HG03066 (cell line): ENCODE measurements around the gene TMBIM1.
"Not testable (repeated sequence)": the region's sequence is repeated elsewhere in the genome, so short reads cannot be mapped to it uniquely, and the experiment has no call there.

Source experiments
- ATAC-seq: cut with Tn5 transposase; IDR thresholded peaks from one replicate; pipeline ENCODE4 v1.9.1; 2021; ENCODE audit warnings: low read depth; ENCODE audit not compliant: unreplicated experiment

Gene TMBIM1

GRCh38 chr2:218274586-218274985 lies 17.7 kb downstream of the TMBIM1 start:
- no peak for ATAC-seq

- no peak for ATAC-seq
Measured at GRCh38 chr2:218273908-218274249, 18.4 kb downstream of the TMBIM1 start.

DNA sequence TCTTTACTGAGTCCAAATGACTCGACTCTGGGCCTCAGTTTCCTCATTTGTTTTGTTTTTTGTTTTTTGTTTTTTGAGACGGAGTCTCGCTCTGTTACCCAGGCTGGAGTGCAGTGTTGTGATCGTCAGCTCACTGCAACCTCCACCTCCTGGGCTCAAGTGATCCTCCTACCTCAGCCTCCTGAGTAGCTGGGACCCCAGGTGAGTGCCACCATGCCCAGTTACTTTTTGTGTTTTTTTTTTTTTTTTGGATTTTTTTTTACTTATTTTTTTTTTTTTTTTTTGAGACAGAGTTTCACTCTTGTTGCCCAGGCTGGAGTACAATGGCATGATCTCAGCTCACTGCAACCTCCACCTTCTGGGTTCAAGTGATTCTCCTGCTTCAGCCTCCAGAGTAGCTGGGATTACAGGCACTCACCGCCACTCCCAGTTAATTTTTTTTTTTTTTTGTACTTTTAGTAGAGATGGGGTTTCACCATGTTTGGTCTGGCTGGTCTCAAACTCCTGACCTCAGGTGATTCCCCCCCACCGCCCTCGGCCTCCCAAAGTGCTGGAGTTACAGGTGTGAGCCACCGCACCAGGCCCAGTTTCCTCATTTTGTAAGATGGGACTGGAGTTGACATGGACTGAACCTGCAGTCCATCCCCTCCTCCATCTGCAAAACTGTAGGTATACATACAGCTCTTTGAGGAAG lies 18.9 kb downstream of the TMBIM1 start:
- ATAC-seq: not testable (repeated sequence)

- no peak for ATAC-seq
Measured at GRCh38 chr2:218272531-218273212, 19.6 kb downstream of the TMBIM1 start.

- no peak for ATAC-seq
Measured at GRCh38 chr2:218271865-218272530, 20.3 kb downstream of the TMBIM1 start.

- ATAC-seq: no peak
Measured at GRCh38 chr2:218271487-218271797, 20.9 kb downstream of the TMBIM1 start.

DNA sequence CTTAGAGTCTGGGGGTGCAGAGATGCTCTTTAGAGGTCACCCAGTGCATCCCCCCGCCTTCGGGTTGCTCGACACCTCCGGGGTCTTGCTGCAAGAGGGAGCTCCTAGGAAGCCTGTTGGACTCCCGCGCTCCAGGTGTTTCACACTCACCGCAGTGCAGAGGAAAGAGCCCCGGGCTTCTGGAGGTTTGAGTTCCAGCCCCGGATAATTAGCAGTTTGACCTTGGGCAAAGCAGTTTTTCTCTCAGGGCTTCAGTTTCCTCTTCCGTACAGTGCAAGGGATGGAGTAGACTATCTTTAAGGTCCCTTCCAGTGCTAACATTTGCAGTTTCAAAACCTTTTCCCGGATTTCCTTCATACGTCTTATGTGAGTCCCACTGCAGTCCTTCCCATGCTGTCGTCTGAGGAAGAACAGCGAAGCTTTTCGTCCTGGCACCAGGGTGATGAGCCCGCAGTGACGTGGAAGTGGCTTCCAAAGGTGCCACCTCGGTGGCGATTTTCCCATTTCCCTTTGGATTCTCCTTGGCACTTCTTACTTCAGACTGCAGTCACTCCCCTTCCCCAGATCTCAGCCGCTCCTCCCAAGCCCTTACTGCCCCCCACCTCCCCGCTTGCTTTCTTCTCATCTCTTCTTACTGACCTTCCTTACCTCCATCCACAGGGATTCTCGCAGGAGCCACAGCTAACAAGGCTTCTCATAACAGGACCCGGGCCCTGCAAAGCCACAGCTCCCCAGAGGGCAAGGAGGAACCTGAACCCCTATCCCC lies 21.4 kb downstream of the TMBIM1 start:
- no peak for ATAC-seq

GRCh38 chr2:218269900-218270720 lies 22.2 kb downstream of the TMBIM1 start, which contains the start of the genes AAMP and PNKD:
TSS of gene AAMP (minus strand) at chr2:218270137. CDS start at chr2:218270086, 51 bp downstream.
TSS of gene PNKD (plus strand) at chr2:218270519. CDS start at chr2:218270536, 17 bp downstream.
- ATAC-seq: peak; percentile 87

GRCh38 chr2:218267259-218267658 lies 25.0 kb downstream of the TMBIM1 start:
- no peak for ATAC-seq

GRCh38 chr2:218266316-218266979 lies 25.9 kb downstream of the TMBIM1 start:
- ATAC-seq: no peak

DNA sequence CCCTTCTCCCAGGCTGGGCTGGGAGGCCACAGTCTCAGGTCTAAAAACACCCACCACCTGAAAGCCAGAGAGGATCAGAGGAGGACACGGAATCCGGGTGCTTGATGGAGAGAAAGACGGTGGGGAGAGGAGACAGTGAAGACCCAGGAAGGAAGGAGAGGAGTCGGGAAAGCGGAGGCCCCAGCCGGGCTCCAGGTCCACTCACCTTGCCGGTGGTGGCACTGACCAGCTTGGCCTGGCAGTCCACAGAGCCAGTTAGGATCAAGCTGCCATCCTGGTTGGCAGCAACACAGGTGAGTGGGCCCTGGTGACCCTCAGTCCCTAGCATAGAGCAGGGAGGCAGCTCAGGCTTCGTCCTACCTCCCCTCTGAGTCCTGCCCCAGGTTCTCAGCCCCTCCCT lies 26.7 kb downstream of the TMBIM1 start:
- no peak for ATAC-seq

DNA sequence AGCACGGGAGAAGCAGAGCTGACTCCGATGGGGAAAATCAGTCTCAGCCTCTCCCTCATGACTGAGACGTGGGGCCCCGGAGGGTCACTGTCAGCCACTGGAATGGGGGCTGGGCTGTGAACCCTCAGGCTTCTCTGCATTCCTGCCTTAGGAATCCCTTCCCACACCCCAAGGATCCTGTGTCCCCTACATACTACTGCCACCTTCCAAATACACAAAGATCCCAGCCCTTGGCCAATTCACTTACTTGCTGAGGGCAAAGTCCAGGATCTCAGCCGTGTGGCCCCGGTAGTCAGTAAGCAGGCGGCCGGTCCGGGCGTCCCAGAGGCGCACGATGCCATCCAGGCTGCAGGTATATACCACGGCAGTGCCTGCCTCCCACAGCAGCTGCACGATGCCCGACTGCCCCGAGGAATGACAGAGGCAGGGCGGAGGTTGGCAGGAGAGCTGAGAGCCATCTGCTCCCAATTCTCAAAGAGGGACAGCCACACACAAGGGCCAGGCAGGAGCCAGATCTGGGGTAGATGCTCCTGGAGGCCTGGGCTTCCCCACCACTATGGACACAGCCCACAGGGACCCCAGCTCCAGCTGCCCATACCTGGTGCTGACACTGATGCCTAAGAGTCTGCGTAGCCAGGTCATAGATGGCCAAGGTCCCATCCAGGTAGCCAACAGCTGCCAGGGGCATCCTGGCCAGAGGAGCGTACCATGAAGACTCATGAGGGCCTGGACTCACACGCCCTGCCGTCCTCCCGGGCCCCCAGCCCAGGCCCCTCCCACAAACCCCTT lies 27.3 kb downstream of the TMBIM1 start:
- ATAC-seq: no peak

DNA sequence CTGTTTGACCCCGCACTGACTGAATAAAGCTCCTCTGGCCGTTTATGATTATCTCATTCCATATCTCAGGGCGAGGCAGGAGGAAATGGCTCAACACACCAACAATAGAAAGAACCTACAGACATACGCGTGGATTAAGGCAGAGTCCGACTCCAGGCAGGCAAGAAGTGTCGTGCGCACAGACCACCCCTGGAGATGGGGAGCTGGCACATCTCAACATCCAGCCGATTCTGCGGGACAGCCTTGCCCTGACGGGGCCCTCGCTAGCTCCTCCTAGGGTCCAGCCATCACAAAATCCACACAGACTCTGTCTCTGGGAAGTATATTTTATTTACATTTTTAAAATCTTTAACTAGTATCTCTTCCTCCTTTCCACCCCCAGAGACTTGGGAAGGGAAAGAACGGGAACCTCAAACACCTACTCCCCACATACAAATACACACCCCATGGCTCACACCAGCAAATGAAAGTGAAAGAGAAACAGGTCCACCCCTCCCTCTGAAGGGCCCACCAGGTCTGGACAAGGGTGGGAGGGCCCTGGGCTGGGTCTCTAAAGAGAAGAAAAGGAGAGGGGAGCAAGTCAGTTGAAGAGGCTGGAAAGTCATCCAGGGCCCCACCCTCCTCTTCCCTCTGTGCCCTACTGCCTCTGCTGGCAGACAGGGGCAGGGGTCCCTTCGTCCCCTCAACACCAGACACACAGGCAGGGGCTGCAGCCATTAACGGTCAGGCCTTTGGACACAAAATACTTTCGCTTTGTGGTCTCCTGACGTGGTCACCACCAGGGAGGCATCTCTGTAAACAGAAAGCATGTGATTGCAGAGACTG lies 28.3 kb downstream of the TMBIM1 start:
- ATAC-seq: no peak

GRCh38 chr2:218262631-218263586 lies 29.4 kb downstream of the TMBIM1 start:
- ATAC-seq: no peak

DNA sequence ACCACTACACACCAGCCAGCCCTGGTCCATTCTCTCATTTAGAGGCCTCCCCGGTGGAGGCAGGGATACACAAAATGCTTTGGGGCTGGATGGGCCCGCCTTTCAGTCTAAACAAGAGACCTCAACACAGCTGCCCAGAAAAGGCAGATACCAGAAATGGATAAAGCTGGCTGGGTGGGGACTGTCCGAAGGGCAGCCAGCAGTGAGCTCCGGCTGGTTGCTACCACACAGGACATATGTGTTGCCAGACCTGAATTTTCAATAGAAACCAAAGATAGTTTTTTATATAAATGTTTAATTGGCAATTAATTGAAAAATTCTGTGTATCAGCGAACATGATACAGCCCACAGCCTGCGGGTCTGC lies 30.1 kb downstream of the TMBIM1 start:
- no peak for ATAC-seq

DNA sequence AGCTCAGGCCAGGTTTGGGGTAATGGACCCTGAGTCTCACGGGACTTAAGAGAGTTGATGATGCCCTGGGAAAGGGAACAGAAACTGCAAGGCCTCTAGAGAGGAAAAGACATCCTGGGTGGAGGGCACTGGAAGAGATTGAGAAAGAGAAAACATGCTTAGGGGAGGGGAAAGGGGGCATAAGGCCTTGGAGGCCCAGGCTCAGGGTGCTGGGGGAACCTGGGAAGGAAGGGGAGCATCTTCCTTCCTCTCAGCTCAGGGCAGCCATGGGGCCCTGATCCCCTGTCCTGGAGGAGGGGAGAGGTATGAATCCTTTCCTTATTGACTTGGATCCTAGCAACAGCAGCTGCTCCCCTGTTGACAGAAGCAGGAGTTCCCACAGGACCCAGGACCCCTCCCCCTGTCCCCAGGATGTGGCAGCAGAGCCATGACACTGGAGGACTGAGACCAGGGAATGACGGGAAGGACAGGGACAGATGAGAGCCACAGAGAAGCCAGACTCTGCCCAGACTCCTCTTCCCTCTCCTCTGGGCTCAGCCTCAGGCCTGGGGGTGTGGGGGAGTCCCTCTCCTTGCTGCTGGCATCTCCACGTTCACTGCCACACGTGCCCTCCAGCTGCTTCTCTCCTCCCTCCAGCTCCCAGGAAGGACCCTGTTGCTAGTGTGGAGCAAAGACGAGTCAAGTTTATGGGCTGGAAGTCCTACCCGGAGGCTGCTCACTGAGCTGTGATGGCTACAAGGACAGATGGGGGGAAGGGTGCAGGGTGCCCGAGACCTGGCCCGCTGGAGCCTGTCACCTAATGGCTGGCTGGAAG lies 30.7 kb downstream of the TMBIM1 start:
- ATAC-seq: no peak
